ENCODE results near the gene PPP2R1B. TPM values are rescaled to one million over a fixed set of nuclear protein-coding genes. Genes with fewer than 3 reads are reported as not detected.

The PPP2R1B gene
- total RNA-seq, 1 donor from 2014 or later, result 33.8 TPM

DNA sequence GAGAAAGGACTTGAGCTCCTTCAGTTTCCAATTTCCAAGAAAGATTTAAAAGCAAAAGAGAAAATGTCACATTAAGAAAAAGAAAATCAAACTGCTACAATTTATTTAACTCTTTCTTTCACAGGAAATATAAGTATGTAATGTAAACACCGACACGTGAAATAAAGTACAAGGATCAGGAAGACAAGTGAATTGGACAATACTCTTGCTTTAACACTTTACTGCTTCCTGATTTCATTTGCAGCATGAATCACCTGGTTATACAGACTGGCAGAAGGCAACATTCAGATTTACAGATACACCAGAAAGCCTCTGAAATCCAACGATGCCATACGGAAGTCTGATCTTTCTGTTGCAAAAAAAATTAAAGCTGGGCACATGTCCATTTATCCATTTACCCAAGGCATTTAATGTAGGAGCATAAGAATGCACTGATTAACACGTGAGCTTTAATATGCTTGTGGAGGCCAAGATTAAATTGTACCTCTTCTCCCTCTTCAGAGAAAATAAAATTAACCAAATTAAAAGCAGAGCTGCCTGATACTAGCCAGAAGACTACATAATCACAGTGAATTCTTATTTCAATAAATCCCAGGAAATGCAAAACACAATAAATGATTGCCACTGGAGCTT, 16.0 kb upstream of the PPP2R1B start:
- Mint-ChIP-seq H3K27me3 (ENCODE audit: low read depth) (no peaks in the 10 kb centered on the region), H3K27ac (no peak overlapping the region)
- TF ChIP-seq, protein P1, sequence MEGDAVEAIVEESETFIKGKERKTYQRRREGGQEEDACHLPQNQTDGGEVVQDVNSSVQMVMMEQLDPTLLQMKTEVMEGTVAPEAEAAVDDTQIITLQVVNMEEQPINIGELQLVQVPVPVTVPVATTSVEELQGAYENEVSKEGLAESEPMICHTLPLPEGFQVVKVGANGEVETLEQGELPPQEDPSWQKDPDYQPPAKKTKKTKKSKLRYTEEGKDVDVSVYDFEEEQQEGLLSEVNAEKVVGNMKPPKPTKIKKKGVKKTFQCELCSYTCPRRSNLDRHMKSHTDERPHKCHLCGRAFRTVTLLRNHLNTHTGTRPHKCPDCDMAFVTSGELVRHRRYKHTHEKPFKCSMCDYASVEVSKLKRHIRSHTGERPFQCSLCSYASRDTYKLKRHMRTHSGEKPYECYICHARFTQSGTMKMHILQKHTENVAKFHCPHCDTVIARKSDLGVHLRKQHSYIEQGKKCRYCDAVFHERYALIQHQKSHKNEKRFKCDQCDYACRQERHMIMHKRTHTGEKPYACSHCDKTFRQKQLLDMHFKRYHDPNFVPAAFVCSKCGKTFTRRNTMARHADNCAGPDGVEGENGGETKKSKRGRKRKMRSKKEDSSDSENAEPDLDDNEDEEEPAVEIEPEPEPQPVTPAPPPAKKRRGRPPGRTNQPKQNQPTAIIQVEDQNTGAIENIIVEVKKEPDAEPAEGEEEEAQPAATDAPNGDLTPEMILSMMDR (IDR thresholded peaks at IDR 0.05; ENCODE audit: unreplicated experiment), result no peak

DNA sequence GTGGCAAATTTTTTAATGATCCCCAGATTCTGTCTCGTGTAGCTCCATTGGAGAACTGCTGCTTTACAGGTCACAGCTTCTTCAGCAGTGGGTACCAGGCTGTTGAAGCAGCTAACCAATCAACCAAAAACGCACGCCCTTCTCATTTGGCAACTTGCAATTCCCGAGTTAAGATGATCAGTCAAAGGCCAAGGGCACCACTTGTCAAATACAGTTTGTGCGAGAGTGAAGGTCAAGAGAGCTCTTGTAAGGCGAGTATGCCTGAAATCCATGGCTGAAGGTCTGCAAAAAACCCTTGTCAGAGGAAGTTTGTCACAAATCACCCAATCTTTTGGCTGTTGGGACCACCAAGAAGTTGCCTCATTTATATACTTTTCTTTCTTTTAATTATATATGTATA, 12.9 kb upstream of the PPP2R1B start:
- Mint-ChIP-seq H3K27me3 (ENCODE audit: low read depth) (no peaks in the 10 kb centered on the region), H3K36me3 (peaks cover 2% of the 10 kb centered on the region), H3K27ac (no peak overlapping the region), H3K9me3 (no peaks in the 10 kb centered on the region), H3K4me1 (peaks cover 3% of the 10 kb centered on the region), H3K4me3 (no peak overlapping the region)
- TF ChIP-seq, protein P1 (IDR thresholded peaks at IDR 0.05; ENCODE audit: unreplicated experiment), result no peak
- DNase-seq (ENCODE audit: low spot score in 2 of 2, unreplicated experiment in 2 of 2), result no peak

More for the DNA sequence above, 16.0 kb upstream of the PPP2R1B start:
- Mint-ChIP-seq H3K9me3 (no peaks in the 10 kb centered on the region), H3K4me3 (no peak overlapping the region), H3K4me1 (peaks cover under 1% of the 10 kb centered on the region), H3K36me3 (peaks cover 12% of the 10 kb centered on the region)
- DNase-seq (ENCODE audit: low spot score in 2 of 2, unreplicated experiment in 2 of 2), result no peak

DNA sequence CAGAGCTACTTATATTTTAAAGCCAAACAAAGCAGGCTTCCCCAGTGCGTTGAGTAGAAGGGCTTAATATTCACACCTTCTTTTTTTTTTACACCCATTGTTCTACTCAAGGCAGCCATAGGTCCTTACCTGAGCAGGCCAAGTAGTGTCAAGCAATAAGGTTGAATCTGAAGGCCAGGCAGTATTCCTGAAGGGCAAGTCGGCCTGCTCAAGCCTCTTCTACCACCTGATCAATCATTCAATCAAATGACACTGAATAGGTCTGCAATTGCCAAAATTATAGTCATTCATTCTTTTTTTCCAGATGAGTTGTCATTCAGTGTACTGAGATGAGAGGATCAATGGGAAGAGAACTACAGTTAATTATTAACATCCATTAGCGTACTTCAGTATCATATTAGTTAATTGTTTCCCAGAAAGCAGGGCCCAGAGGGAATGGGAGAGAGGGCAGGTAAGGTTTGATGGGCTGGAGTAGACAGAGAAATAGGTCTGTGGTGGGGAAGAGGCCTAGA, 11.9 kb upstream of the PPP2R1B start:
- DNase-seq (ENCODE audit: low spot score in 2 of 2, unreplicated experiment in 2 of 2), result no peak
- Mint-ChIP-seq H3K27ac (no peak overlapping the region), H3K4me1 (peaks cover 3% of the 10 kb centered on the region), H3K9me3 (no peaks in the 10 kb centered on the region), H3K4me3 (no peak overlapping the region), H3K36me3 (no peaks in the 10 kb centered on the region), H3K27me3 (ENCODE audit: low read depth) (no peaks in the 10 kb centered on the region)
- TF ChIP-seq, protein P1 (IDR thresholded peaks at IDR 0.05; ENCODE audit: unreplicated experiment), result no peak

DNA sequence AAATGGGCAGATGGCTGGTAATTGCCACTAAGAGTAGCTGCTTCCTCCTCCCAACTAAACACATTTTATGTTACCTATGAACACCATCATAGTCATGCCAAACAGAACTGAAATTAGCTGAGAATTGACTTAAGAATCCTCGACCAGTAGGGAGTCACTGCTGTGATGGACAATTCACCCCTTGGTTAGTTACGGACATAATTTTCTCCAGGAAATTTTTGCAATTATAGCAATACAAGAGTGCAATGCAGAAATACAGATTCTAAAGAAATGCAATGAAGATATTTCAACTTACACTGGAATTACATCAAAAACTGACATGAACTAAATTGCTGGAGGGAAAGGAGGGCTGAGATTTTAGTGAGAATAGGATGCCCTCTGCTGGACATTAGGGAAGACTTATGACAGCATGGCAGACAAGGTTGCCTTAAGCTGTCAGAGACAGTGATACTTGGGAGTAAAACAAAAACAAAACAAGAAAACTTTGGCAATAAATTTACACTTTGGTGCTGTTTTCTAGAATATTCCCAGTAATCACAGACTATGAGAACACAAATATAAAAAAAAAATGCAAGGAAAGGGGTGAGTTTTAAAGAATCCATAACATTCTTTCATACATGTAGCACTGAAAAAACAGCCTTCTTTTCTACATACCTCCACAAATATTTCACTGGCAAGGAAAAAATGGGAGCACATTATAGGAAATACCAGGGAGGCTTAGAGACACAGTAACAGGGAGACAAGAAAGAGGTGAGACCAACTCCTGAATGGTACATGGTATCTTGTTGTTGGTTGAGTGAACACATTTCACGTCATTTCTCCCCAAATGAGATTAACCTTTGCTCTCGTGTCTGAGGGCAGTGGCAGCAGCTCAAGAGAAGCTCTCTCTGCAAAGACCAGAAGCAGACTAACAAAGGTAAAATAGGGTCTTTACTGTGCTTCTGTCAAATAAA, 11.2 kb upstream of the PPP2R1B start:
- no peak overlapping the region for H3K4me3 Mint-ChIP-seq
- TF ChIP-seq, protein P1 (IDR thresholded peaks at IDR 0.05; ENCODE audit: unreplicated experiment), result peak; percentile 60
- no peaks in the 10 kb centered on the region for H3K9me3 Mint-ChIP-seq
- no peaks in the 10 kb centered on the region for H3K36me3 Mint-ChIP-seq
- H3K27me3 Mint-ChIP-seq (ENCODE audit: low read depth), result no peaks in the 10 kb centered on the region
- no peak for DNase-seq (ENCODE audit: low spot score in 2 of 2, unreplicated experiment in 2 of 2)
- peaks cover 3% of the 10 kb centered on the region for H3K4me1 Mint-ChIP-seq
- H3K27ac Mint-ChIP-seq, result peak overlapping the region; percentile 74

DNA sequence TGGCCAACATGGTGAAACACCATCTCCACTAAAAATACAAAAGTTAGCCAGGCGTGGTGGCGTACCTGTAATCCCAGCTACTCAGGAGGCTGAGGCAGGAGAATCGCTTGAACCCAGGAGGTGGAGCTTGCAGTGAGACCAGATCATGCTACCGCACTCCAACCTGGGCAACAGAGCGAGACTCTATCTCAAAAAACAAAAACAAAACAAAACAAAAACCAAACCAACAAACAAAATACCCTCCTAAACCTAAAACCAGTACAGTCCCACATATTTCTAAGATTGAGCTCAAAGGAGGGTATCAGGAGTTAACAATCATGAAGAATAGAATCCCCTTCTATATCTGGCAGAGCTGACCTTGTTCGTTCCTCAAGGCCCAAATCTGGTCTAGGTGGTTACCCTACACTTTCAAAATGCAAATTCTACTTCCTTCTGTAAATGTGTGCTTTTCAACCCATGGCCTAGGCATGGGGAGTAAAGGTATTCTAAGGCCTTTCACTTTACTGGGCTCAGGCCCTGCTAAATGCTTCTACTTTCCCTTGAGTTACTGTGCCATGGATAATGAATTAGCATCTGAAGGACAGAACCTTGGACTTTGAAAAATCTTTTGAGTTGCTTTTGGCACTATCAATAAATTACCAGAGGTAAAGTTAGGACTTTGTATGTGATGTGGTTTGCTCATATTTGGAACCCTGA, 10.4 kb upstream of the PPP2R1B start:
- no peaks in the 10 kb centered on the region for H3K27me3 Mint-ChIP-seq (ENCODE audit: low read depth)
- H3K36me3 Mint-ChIP-seq, result no peaks in the 10 kb centered on the region
- no peaks in the 10 kb centered on the region for H3K9me3 Mint-ChIP-seq
- DNase-seq (ENCODE audit: low spot score in 2 of 2, unreplicated experiment in 2 of 2), result no peak
- no peak overlapping the region for H3K4me3 Mint-ChIP-seq
- H3K4me1 Mint-ChIP-seq, result peaks cover 3% of the 10 kb centered on the region
- TF ChIP-seq, protein P1 (IDR thresholded peaks at IDR 0.05; ENCODE audit: unreplicated experiment), result no peak
- H3K27ac Mint-ChIP-seq, result no peak overlapping the region

Data from mesothelial cell of epicardium (in vitro differentiated cells).